LNCAP (cell line): ENCODE results near the gene CRIP1.

Experiments used
- TF ChIP-seq, protein P1 (sequence below): fragments of 450-650 bp; IDR thresholded peaks from 2 replicates; pipeline ENCODE4 v1.5.1; 2017; ENCODE audit warnings: mild to moderate bottlenecking

Gene CRIP1

DNA sequence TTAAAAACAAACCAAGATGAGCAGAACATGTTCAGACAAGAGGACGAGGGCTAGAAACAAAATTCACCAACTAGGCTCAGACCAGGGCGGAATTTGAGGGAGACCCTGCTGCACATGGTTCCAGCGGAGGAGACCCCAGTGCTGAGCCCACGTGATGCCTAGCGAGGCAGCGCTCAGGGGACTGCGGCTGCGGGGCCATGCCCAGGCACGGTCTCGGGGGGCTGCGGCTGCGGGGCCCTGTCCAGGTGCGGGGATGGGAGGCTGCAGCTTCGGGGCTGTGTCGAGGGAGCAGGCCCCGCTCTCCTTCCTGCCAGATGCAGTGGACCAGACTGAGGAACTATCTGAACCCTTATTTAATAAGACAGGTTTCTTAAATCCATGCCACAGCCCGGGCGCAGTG is 24.8 kb upstream of the CRIP1 start:
- TF ChIP-seq, protein P1, sequence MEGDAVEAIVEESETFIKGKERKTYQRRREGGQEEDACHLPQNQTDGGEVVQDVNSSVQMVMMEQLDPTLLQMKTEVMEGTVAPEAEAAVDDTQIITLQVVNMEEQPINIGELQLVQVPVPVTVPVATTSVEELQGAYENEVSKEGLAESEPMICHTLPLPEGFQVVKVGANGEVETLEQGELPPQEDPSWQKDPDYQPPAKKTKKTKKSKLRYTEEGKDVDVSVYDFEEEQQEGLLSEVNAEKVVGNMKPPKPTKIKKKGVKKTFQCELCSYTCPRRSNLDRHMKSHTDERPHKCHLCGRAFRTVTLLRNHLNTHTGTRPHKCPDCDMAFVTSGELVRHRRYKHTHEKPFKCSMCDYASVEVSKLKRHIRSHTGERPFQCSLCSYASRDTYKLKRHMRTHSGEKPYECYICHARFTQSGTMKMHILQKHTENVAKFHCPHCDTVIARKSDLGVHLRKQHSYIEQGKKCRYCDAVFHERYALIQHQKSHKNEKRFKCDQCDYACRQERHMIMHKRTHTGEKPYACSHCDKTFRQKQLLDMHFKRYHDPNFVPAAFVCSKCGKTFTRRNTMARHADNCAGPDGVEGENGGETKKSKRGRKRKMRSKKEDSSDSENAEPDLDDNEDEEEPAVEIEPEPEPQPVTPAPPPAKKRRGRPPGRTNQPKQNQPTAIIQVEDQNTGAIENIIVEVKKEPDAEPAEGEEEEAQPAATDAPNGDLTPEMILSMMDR: no peak

DNA sequence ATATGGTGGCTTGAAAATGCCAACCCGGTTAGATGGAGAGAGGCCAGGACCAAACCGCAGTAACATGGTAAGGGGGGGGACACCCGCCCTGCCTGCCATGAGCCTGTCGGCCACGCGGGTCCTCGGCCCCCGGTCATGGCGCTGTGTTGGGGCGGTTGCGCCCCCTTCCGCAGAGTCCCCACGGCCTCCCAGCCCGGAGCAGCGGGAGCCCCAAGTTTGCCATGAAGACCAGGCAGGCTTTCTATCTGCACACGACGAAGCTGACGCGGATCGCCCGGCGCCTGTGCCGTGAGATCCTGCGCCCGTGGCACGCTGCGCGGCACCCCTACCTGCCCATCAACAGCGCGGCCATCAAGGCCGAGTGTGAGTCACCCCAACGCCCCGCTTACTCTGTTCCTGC is 22.2 kb upstream of the CRIP1 start:
- TF ChIP-seq, protein P1: no peak

DNA sequence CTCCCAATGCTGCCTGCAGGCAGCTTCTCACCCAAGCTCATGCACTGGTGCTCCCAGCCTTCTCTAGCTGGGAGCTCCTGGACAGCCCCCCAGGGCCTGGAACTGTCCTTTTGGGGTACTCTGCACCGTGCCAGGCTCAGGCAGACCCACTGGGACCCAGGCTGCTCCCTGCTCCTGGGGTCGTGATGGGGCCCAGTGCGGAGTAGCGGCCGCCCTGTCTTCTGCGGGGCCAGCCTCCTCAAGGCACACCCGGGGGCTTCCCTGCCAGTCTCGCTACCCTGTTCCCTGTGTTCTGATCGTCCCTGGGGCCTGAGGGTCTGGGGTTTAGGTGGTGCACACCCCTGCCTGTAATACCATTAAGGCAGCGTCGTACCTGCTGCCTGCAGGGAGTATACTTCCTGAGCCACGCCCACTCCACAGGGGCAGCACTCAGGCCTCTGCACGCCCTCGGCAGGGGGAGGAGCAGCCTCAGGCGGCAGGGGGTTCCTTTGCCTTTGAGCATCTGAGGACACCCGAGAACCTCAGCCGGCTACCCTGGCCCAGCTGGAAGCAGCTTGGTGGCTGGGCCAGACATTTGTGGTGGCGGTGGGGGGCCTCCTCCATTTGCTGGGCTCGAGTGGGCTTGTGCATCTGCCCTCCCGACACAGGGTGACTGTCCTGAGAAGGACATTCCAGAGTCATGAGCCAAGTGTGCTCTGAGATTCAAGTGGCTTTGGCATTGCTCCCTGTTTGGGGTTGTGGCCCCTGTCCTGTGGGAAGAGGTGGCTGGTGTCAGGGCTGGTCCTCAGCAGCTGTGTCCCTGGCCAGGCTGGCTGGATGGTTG is 21.3 kb upstream of the CRIP1 start:
- TF ChIP-seq, protein P1: no peak

DNA sequence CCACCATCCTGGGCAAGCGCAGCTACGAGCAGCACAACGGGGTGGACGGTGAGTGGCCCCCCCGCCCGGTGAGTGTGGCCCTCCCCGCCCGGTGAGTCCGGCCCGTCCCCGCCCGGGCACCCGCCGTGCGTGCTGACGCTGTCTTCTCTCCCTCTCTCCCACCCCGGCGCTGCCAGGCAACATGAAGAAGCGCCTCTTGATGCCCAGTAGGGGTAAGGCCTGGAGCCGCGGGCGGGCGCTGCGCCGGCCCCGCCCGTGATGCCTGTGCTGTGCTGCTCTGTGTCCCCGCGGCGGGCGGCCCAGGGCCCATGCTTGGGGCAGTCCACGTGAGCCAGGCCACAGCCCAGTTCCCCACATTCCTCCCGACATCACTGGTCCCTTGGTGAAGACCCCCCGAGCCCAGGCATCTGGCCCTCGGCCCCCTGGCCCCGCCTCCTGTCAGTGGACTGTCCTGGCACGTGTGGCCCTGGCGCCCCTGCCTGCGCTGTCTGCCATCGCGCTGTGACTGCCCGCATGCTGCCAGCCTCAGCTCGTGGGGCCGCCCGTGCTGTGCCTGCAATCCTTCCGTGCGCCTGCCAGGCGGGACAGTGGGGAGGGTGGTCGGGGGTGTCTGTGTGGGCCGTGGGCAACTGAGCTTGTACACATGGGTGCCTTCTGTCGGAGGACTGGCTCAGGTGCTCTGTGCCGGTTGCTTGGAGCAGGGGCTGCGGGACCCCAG is 20.0 kb upstream of the CRIP1 start:
- TF ChIP-seq, protein P1: no peak

DNA sequence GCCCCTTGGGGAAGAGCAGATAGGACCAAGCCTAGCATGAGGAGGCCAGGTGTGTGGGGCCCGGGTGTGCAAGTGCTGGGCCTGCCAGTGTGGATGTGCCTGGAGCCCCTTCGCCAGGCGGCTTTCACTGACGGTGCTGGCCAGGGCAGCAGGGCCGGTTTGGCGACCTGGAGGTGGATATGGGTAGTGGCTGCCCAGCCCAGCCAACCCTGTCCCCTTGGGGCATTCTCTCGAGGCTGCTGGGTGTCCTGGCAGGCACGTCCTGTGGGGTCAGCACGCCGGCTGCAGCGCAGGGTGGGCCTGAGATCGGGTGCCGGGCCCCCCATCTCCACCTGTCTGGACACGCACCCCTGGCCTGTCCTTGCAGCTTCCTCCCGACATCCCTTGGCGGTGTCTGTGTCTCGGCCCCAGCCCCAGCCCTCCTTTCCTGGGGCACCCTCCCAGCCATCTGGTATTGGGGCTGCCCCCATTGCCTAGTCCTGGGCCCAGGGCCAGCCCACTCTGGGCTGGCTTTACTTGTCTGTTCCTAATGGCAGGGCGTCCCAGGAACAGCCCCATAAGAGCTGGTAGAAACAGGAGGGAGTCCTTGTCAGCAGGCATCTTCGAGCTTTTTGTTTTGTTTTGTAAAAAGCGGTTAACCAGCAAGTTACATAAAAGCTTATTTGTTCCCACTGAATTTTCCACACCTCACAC is 19.3 kb upstream of the CRIP1 start:
- TF ChIP-seq, protein P1: no peak

DNA sequence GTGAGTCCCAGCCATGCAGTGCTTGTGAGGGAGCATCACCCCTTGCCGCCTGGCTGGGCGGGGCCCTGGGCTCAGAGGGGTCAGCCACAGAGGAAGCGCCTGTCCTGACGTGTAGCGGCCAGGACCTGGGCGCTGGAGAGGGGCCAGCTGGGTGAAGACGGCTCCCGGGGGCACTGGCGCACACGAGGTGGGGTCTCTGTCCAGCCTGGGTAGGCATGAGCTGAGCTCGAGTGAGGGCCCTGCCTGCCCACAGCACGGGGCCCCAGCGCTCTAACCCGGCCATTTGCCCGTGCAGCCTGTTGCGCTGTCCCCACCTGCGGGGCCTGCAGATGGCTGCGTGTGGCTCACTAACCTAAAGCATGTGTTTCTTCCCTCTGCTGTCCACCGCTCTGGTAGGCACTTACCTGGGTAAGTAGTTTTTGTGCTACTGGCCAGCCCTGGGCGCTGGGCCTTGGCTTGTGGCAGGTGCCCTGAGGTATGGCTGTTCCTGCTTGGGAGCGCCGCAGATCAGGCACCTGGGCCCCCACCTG is 18.7 kb upstream of the CRIP1 start:
- TF ChIP-seq, protein P1: no peak

DNA sequence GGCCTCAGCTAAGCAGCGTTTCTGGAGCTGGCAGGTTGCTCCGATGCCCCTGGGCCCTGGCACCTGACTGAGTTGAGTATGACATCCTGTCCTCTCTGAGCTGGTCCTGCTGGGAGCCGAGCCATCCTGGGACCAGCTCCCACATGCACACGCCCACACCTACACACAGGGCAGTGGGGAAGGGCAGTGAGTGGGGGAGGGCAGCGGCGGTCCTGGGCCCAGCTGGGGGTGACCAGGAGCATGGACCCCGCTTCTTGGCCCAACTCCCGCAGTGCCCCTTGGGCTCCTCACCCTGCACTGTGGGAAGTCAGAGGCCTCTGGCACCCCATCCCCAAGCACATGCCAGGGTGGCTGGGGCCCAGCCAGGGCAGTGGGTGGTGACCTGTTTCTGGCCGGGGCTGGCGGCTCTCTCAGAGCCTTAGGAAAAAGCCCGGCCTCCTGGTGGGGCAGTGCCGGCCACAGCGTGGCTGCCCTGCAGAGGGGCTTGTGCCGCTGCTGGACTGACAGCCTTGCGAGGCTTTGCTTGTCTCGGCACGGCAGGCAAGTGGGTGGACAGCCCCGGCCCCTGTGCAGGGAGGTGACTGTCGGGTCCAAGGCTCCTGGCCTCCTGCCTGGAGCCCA is 18.0 kb upstream of the CRIP1 start:
- TF ChIP-seq, protein P1: no peak
